Glomerular visceral epithelial cell (primary cell): Measurements from ENCODE around the gene ANO2.

Source experiments
- DNase-seq: peaks from one replicate; pipeline ENCODE4 v3.0.0-alpha.2; 2016; ENCODE audit errors: extremely low spot score

Gene ANO2

GRCh38 chr12:5723711-5724252 is 221.3 kb downstream of the ANO2 start:
- DNase-seq = no peak

GRCh38 chr12:5723071-5723470 is 222.0 kb downstream of the ANO2 start:
- no peak for DNase-seq

- no peak for DNase-seq
Measured at GRCh38 chr12:5720381-5721005, 224.6 kb downstream of the ANO2 start.

- no peak for DNase-seq
Measured at GRCh38 chr12:5718680-5719079, 226.4 kb downstream of the ANO2 start.

- DNase-seq = no peak
Measured at GRCh38 chr12:5718073-5718472, 227.0 kb downstream of the ANO2 start.

- DNase-seq = no peak
Measured at GRCh38 chr12:5716976-5717375, 228.1 kb downstream of the ANO2 start.

GRCh38 chr12:5716201-5716600 is 228.9 kb downstream of the ANO2 start:
- DNase-seq = peak; percentile 87

- peak; percentile 56 for DNase-seq
Measured at GRCh38 chr12:5715021-5715420, 230.0 kb downstream of the ANO2 start.

- DNase-seq = no peak
Measured at GRCh38 chr12:5713599-5714081, 231.4 kb downstream of the ANO2 start.

GRCh38 chr12:5710260-5710878 is 234.7 kb downstream of the ANO2 start:
- DNase-seq = no peak

- DNase-seq = no peak
Measured at GRCh38 chr12:5708371-5708770, 236.7 kb downstream of the ANO2 start.

GRCh38 chr12:5706247-5706646 is 238.8 kb downstream of the ANO2 start:
- no peak for DNase-seq

GRCh38 chr12:5705791-5706190 is 239.3 kb downstream of the ANO2 start:
- no peak for DNase-seq

- no peak for DNase-seq
Measured at GRCh38 chr12:5694759-5695409, 250.2 kb downstream of the ANO2 start.

- DNase-seq = no peak
Measured at GRCh38 chr12:5692850-5693249, 252.2 kb downstream of the ANO2 start.

GRCh38 chr12:5691943-5692342 is 253.1 kb downstream of the ANO2 start:
- DNase-seq = no peak

- DNase-seq = no peak
Measured at GRCh38 chr12:5690240-5690639, 254.8 kb downstream of the ANO2 start.

- DNase-seq = no peak
Measured at GRCh38 chr12:5689773-5690172, 255.3 kb downstream of the ANO2 start.

GRCh38 chr12:5688226-5688625 is 256.8 kb downstream of the ANO2 start:
- no peak for DNase-seq

GRCh38 chr12:5685935-5686334 is 259.1 kb downstream of the ANO2 start:
- DNase-seq = no peak

- DNase-seq = no peak
Measured at GRCh38 chr12:5684989-5685388, 260.1 kb downstream of the ANO2 start.

GRCh38 chr12:5682581-5682980 is 262.5 kb downstream of the ANO2 start:
- DNase-seq = no peak

- DNase-seq = no peak
Measured at GRCh38 chr12:5678176-5678575, 266.9 kb downstream of the ANO2 start.
